GM12878 (cell line): ENCODE data around the gene GTPBP6.
"Not testable (repeated sequence)": the region's sequence is repeated elsewhere in the genome, so short reads cannot be mapped to it uniquely, and the experiment has no call there.

Experiments used
- ATF2 ChIP-seq: IDR thresholded peaks from 2 replicates; pipeline ENCODE4 v1.6.1; 2012; ENCODE audit warnings: low read length, inconsistent platforms
- ETV6 ChIP-seq, 2 experiments: fragments of 450-650 bp in 1 of 2; IDR thresholded peaks in 1 of 2; conservative IDR thresholded peaks in 1 of 2; 2 replicates each; pipeline ENCODE4 v1.6.1; 2014; ENCODE audit warnings: antibody characterized with exemption in 1 of 2, borderline replicate concordance in 1 of 2, low read depth in 1 of 2, mild to moderate bottlenecking in 1 of 2, moderate library complexity in 1 of 2
- FOXK2 ChIP-seq: fragments of 450-650 bp; IDR thresholded peaks from 2 replicates; pipeline ENCODE4 v1.6.1; 2017; ENCODE audit warnings: mild to moderate bottlenecking, moderate library complexity
- KLF5 ChIP-seq: fragments of 450-650 bp; IDR thresholded peaks from 2 replicates; pipeline ENCODE4 v1.6.1; 2014; ENCODE audit warnings: mild to moderate bottlenecking; ENCODE audit not compliant: partially characterized antibody
- POLR2AphosphoS5 ChIP-seq: IDR thresholded peaks from 2 replicates; pipeline ENCODE4 v1.6.1; 2011; ENCODE audit warnings: mild to moderate bottlenecking, low read length, inconsistent platforms
- SMC3 ChIP-seq: IDR thresholded peaks from 2 replicates; pipeline ENCODE4 v1.6.1; 2011; ENCODE audit warnings: low read length, improper control_type of control experiment, borderline replicate concordance
- SREBF2 ChIP-seq: IDR thresholded peaks from 2 replicates; pipeline ENCODE4 v1.6.1; 2012; ENCODE audit warnings: mild to moderate bottlenecking, low read length
- STAT3 ChIP-seq: IDR thresholded peaks from 2 replicates; pipeline ENCODE4 v1.6.1; 2011; ENCODE audit warnings: low read depth, low read length, improper control_type of control experiment
- USF2 ChIP-seq: IDR thresholded peaks from 2 replicates; pipeline ENCODE4 v1.6.1; 2011; ENCODE audit warnings: low read depth, low read length, improper control_type of control experiment, borderline replicate concordance
- YY1 ChIP-seq: IDR thresholded peaks from 2 replicates; pipeline ENCODE4 v1.6.1; 2011; ENCODE audit warnings: low read depth, mild to moderate bottlenecking, low read length
- ZZZ3 ChIP-seq: IDR thresholded peaks from 2 replicates; pipeline ENCODE4 v1.6.1; 2011; ENCODE audit warnings: low read depth; ENCODE audit not compliant: control insufficient read depth, insufficient read length
- TF ChIP-seq, protein P1 (sequence below): IDR thresholded peaks from 2 replicates; pipeline ENCODE4 v1.6.1; 2012; ENCODE audit warnings: low read depth, low read length, improper control_type of control experiment
- TF ChIP-seq, protein P2 (sequence below), 3 experiments: IDR thresholded peaks in 2 of 3; conservative IDR thresholded peaks in 1 of 3; 2 replicates each; pipeline ENCODE4 v1.5.1; 2011; ENCODE audit warnings: low read depth in 3 of 3, low read length in 3 of 3, mild to moderate bottlenecking in 3 of 3, control low read depth in 2 of 3, moderate library complexity in 2 of 3, inconsistent platforms in 1 of 3, mixed read lengths in 1 of 3; ENCODE audit not compliant: control insufficient read depth in 2 of 3, insufficient read depth in 1 of 3; ENCODE audit errors: extremely low read depth in 1 of 3
- TF ChIP-seq, protein P3 (sequence below): IDR thresholded peaks from 2 replicates; pipeline ENCODE4 v1.6.1; 2011; ENCODE audit warnings: mild to moderate bottlenecking, low read depth, low read length, moderate library complexity; ENCODE audit not compliant: insufficient replicate concordance

DNA sequence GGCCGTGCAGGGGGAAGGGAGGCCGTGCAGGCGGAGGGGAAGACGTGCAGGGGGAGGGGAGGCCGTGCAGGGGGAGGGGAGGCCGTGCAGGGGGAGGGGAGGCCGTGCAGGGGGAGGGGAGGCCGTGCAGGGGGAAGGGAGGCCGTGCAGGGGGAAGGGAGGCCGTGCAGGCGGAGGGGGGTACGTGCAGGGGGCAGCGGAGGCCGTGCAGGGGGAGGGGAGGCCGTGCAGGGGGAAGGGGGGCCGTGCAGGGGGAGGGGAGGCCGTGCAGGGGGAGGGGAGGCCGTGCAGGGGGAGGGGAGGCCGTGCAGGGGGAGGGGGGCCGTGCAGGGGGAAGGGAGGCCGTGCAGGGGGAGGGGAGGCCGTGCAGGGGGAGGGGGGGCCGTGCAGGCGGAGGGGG, 37.9 kb downstream of the GTPBP6 start:
- TF ChIP-seq, protein P1, sequence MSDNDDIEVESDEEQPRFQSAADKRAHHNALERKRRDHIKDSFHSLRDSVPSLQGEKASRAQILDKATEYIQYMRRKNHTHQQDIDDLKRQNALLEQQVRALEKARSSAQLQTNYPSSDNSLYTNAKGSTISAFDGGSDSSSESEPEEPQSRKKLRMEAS = not testable (repeated sequence)
- not testable (repeated sequence) for TF ChIP-seq YY1; FOXK2; ETV6 (conservative IDR thresholded peaks at IDR 0.05 in 1 of 2, IDR thresholded peaks at IDR 0.05 in 1 of 2; ENCODE audit: borderline replicate concordance in 1 of 2, low read depth in 1 of 2); USF2; SREBF2; ZZZ3; ATF2; STAT3; SMC3; KLF5; POLR2AphosphoS5
- TF ChIP-seq, protein P2, sequence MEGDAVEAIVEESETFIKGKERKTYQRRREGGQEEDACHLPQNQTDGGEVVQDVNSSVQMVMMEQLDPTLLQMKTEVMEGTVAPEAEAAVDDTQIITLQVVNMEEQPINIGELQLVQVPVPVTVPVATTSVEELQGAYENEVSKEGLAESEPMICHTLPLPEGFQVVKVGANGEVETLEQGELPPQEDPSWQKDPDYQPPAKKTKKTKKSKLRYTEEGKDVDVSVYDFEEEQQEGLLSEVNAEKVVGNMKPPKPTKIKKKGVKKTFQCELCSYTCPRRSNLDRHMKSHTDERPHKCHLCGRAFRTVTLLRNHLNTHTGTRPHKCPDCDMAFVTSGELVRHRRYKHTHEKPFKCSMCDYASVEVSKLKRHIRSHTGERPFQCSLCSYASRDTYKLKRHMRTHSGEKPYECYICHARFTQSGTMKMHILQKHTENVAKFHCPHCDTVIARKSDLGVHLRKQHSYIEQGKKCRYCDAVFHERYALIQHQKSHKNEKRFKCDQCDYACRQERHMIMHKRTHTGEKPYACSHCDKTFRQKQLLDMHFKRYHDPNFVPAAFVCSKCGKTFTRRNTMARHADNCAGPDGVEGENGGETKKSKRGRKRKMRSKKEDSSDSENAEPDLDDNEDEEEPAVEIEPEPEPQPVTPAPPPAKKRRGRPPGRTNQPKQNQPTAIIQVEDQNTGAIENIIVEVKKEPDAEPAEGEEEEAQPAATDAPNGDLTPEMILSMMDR (IDR thresholded peaks at IDR 0.05 in 2 of 3, conservative IDR thresholded peaks at IDR 0.05 in 1 of 3; ENCODE audit: control insufficient read depth in 2 of 3, extremely low read depth in 1 of 3, insufficient read depth in 1 of 3, low read depth in 3 of 3, low read length in 3 of 3) = not testable (repeated sequence)
- TF ChIP-seq, protein P3, sequence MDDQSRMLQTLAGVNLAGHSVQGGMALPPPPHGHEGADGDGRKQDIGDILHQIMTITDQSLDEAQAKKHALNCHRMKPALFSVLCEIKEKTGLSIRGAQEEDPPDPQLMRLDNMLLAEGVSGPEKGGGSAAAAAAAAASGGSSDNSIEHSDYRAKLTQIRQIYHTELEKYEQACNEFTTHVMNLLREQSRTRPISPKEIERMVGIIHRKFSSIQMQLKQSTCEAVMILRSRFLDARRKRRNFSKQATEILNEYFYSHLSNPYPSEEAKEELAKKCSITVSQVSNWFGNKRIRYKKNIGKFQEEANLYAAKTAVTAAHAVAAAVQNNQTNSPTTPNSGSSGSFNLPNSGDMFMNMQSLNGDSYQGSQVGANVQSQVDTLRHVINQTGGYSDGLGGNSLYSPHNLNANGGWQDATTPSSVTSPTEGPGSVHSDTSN = not testable (repeated sequence)
